HK-2 (cell line): ENCODE data around the gene ARIH2.
"Not testable (repeated sequence)": the region's sequence is repeated elsewhere in the genome, so short reads cannot be mapped to it uniquely, and the experiment has no call there.

Experiments used
- DNase-seq: peaks from one replicate; pipeline ENCODE4 v3.0.0-alpha.2; 2018; ENCODE audit not compliant: unreplicated experiment

ARIH2 gene

GRCh38 chr3:49004352-49005302, 86.0 kb downstream of the ARIH2 start:
- DNase-seq, result no peak

- DNase-seq, result no peak
Observed at GRCh38 chr3:49005303-49005680, 86.7 kb downstream of the ARIH2 start.

- DNase-seq, result no peak
Observed at GRCh38 chr3:49005998-49006397, 87.4 kb downstream of the ARIH2 start.

- DNase-seq, result no peak
Observed at GRCh38 chr3:49006408-49007067, 87.9 kb downstream of the ARIH2 start.

GRCh38 chr3:49007068-49007770, 88.6 kb downstream of the ARIH2 start, which contains the start of gene WDR6:
WDR6 (plus strand) TSS chr3:49007391; CDS start chr3:49007432, 41 bp downstream.
- DNase-seq, result peak; percentile 94

- DNase-seq, result peak; percentile 88
Observed at GRCh38 chr3:49007771-49008528, 89.3 kb downstream of the ARIH2 start.

DNA sequence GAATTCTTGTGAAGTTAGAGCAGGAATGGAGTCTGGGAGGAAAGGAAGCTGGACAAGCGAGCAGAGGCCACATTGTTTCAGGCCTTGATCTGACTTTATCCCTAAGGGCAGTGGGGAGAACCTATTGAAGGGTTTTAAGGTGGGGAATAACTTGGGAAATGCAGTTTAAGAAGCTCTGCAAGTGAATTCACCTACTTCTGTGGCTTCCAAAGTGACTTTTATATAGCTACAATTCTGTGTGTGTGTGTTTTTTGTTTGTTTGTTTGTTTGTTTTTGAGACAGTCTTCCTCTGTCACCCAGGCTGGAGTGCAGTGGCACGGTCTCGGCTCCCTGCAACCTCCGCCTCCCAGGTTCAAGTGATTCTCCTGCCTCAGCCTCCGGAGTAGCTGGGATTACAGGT, 90.0 kb downstream of the ARIH2 start:
- not testable (repeated sequence) for DNase-seq

DNA sequence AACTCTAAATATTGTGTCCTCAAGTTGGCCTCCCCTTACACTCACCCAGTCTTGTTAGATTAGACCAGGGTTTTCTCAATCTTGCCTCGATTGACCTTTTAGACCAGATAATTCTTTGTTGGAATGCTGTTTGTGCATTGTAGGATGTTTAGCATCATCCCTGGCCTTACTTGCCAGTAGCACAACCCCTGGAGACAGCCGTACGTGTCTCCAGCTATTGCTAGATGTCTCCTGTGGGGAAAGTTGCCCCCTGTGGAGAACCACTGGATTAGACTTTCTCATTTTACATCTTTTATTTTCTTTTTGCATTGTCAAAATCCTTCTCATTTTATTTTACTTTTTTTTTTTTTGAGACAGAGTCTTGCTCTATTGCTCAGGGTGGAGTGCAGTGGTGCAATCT, 90.8 kb downstream of the ARIH2 start:
- DNase-seq, result no peak

- no peak for DNase-seq
Observed at GRCh38 chr3:49012441-49013017, 93.9 kb downstream of the ARIH2 start.

GRCh38 chr3:49013113-49013737, 94.6 kb downstream of the ARIH2 start:
- no peak for DNase-seq

- no peak for DNase-seq
Observed at GRCh38 chr3:49013738-49014660, 95.4 kb downstream of the ARIH2 start.

- DNase-seq, result no peak
Observed at GRCh38 chr3:49015072-49015471, 96.4 kb downstream of the ARIH2 start.

DNA sequence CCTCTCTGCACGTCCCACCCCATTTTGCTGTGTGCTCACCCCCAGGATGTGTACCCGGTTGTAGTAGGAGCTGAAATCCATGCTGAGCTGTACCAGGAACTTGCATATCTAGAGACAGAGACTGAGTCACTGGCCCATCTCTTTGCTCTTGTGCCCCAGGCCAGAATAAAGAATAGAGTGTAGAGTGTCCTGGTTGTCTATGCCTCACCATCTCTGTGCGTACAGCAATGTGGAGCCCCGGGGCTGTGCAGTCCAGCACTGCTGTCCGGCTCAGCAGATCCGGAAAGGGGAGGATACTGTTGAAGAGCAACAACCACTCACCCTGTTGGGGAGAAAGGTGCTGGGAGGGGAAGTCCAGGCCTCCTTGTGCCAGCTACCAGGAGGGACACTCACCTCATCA, 97.1 kb downstream of the ARIH2 start:
- no peak for DNase-seq

- no peak for DNase-seq
Observed at GRCh38 chr3:49016414-49017228, 98.0 kb downstream of the ARIH2 start.

- no peak for DNase-seq
Observed at GRCh38 chr3:49017229-49017970, 98.8 kb downstream of the ARIH2 start.

GRCh38 chr3:49017971-49018706, 99.5 kb downstream of the ARIH2 start, which contains the start of gene DALRD3:
DALRD3 (minus strand) TSS chr3:49018580; CDS start chr3:49018564, 16 bp downstream.
- DNase-seq, result peak; percentile 58

DNA sequence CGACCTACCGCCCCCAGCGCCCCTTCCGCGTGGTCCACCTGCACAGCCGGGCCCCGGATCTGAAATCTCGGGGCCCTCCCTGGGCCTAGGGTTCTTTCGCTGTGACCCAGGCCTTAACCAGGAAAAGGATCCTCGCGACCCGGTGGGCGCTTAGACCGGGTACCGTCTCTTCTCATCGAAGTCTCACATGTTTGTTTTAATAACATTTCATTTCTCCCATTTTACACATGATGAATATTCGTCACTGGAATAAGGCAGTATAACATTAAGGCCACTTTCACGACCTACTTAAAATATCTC, 100.0 kb downstream of the ARIH2 start:
- no peak for DNase-seq
